ENCODE measurements around the gene ELOVL7. TPM values are rescaled to one million over a fixed set of nuclear protein-coding genes. Genes with fewer than 3 reads are reported as not detected.

ELOVL7 gene
- total and polyA plus RNA-seq, 2 of the 8 experiments (the other 6 are each of a cell fraction or from before 2014, with no cell fraction given) = 3.1 to 5.1 TPM

DNA sequence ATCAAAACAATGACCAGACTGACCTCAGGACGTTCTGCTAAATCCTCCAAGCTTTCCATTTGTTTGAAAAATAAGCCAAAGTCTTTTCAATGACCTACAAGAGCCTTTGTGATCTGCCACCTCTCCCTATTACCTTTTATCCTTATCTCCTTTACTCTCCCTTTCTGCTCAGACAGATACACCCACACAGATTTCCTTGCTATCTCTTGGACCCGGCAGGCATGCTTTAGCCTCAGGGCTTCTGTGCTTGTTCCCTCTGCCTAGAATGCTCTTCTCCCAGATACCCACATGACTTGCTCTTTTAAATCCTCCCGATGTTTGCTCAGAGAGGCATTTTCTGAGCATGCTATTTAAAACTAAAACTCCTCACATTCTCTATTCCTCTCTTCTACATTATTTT, 8.9 kb upstream of the ELOVL7 start:
- Histone ChIP-seq H3K4ac (replicated peaks; ENCODE audit: insufficient read length, low read depth, low read length) (no peak overlapping the region), H3K36me3 (ENCODE audit: control insufficient read depth in 2 of 4, insufficient read depth in 4 of 4, low read length in 3 of 4) (no peaks in the 10 kb centered on the region), H3K14ac (ENCODE audit: insufficient read length) (no peak overlapping the region), H3K56ac (replicated peaks; ENCODE audit: insufficient read length, low read depth, low read length) (no peak overlapping the region), H2BK12ac (ENCODE audit: low read depth, low read length) (no peak overlapping the region), H4K91ac (replicated peaks; ENCODE audit: insufficient read length, low read length) (no peak overlapping the region), H3K4me2 (ENCODE audit: insufficient read depth in 1 of 2, low read depth in 2 of 2, low read length in 2 of 2) (no peak overlapping the region), H3K27ac (ENCODE audit: low read depth, low read length) (no peak overlapping the region), H3K9ac (replicated peaks in 1 of 4; ENCODE audit: extremely low read depth in 1 of 4, low read depth in 3 of 4, low read length in 3 of 4) (peak overlapping the region in 1 of 4 experiments; percentile 34; a peak in 1 of 7 replicates), H4K5ac (ENCODE audit: insufficient read length, low read depth, low read length) (no peak overlapping the region), H3K79me2 (ENCODE audit: control insufficient read depth in 1 of 2, insufficient read depth in 2 of 2, low read length in 2 of 2) (no peaks in the 10 kb centered on the region), H3K4me1 (replicated peaks in 1 of 4; ENCODE audit: control insufficient read depth in 3 of 4, insufficient read depth in 4 of 4, low read length in 3 of 4) (peaks cover 0 to 5% (median 0%) of the 10 kb centered on the region in 4 experiments; a peak in 2 of 7 replicates), H3K27me3 (replicated peaks in 1 of 4; ENCODE audit: control insufficient read depth in 3 of 4, extremely low read depth in 1 of 4, insufficient read depth in 3 of 4, low read length in 3 of 4) (no peaks in the 10 kb centered on the region), H3K79me1 (ENCODE audit: low read depth, low read length) (no peaks in the 10 kb centered on the region), H3K4me3 (ENCODE audit: extremely low read depth in 1 of 4, insufficient read depth in 2 of 4, low read depth in 3 of 4, low read length in 4 of 4) (no peak overlapping the region), H3K9me3 (ENCODE audit: insufficient read depth in 2 of 2, low read depth in 1 of 2, low read length in 1 of 2) (no peaks in the 10 kb centered on the region), H4K8ac (ENCODE audit: extremely low read depth, insufficient read depth, low read length) (no peak overlapping the region), H2BK5ac (ENCODE audit: low read depth, low read length) (no peak overlapping the region), H2BK20ac (ENCODE audit: low read length) (no peak overlapping the region), H3K23ac (ENCODE audit: insufficient read length) (no peak overlapping the region), H2AK5ac (ENCODE audit: low read depth, low read length) (no peak overlapping the region), H3K18ac (ENCODE audit: extremely low read depth, low read length) (no peak overlapping the region), H2BK15ac (ENCODE audit: low read length) (no peak overlapping the region), H4K20me1 (replicated peaks in 1 of 2; ENCODE audit: control insufficient read depth in 1 of 2, insufficient read depth in 2 of 2, low read length in 2 of 2) (no peaks in the 10 kb centered on the region), H3K23me2 (ENCODE audit: low read depth, low read length) (no peaks in the 10 kb centered on the region), H2AFZ (ENCODE audit: low read length) (peak overlapping the region; percentile 37), H2BK120ac (replicated peaks; ENCODE audit: low read depth, low read length) (no peak overlapping the region)
- ChIA-PET POLR2A (ENCODE audit: partially characterized antibody) (interaction anchor here (0.6 to 1.2 kb wide), 4 partner anchors 9 to 272 kb away, joined by 3 to 6 read pairs (median 3); partner anchors contain the start of gene ELOVL7), CTCF (ENCODE audit: partially characterized antibody) (interaction anchor here (0.7 to 1.1 kb wide), 2 partner anchors 12 to 52 kb away, joined by 3 read pairs; no protein-coding TSS in a partner anchor)
- FAIRE-seq = no peak
- 69% methylated on average over 3 of the region's 3 CpGs; no CpG with 5 or more reads in 1 of the 2 experiments for WGBS, 2 experiments (ENCODE audit: extremely low coverage in 1 of 2, insufficient coverage in 1 of 2, insufficient read length in 1 of 2, insufficient replicate concordance in 2 of 2, low coverage in 1 of 2, low lambda C conversion rate in 2 of 2, missing lambda C conversion rate in 1 of 2)
- no peak for DNase-seq (ENCODE audit: low read depth in 1 of 2, low spot score in 2 of 2)
- TF ChIP-seq SP4 (IDR thresholded peaks at IDR 0.05; ENCODE audit: low read length) = no peak
